HepG2 (cell line): ENCODE results near the gene RHBDD3. TPM values are rescaled to one million over a fixed set of nuclear protein-coding genes. Genes with fewer than 3 reads are reported as not detected.

Source experiments
- ATAC-seq: fragments of 200-7000 bp; cut with Tn5 transposase; 3 replicates; pipeline ENCODE4 v1.9.1; 2020; ENCODE audit warnings: mild to moderate bottlenecking, moderate library complexity
- BruUV-seq: library from RNA; stranded (reverse); fragments of 400-500 nt; replicated peaks from 2 replicates; lab custom pipeline; 2021; lab: Mats Ljungman, UMichigan
- CTCF ChIA-PET: fragments of 300-600 bp; formaldehyde crosslinking; extraction: SDS; loops from one replicate; lab custom pipeline; 2021; ENCODE audit warnings: low total read pairs, inconsistent platforms, low intra/inter-chr PET ratio; lab: Yijun Ruan, JAX
- POLR2A ChIA-PET: fragments of 350-600 bp; sonication (Branson Sonifier 250); formaldehyde crosslinking; loops from one replicate; lab custom pipeline; 2020; ENCODE audit warnings: antibody characterized with exemption, inconsistent platforms; lab: Yijun Ruan, JAX
- DNase-seq: peaks from one replicate; pipeline ENCODE4 v3.0.0-alpha.2; 2015; ENCODE audit warnings: low spot score
- FAIRE-seq: peaks from 3 replicates; lab custom pipeline; 2011; peaks lifted over from hg19 to GRCh38; lab: Jason Lieb, UNC
- H2AFZ ChIP-seq: one replicate; pipeline ENCODE4 v1.6.1; 2011; ENCODE audit warnings: low read length, inconsistent platforms
- H3K27ac ChIP-seq: fragments of 300-600 bp; 3 replicates; pipeline ENCODE4 v1.8.0; 2011; ENCODE audit warnings: mixed run types, mild to moderate bottlenecking, mixed read lengths, low read length, inconsistent platforms; ENCODE audit not compliant: insufficient read depth; ENCODE audit errors: extremely low read length
- H3K27me3 ChIP-seq, 2 experiments: fragments of 200-600 bp in 1 of 2; 2 replicates in 1 of 2; 3 replicates in 1 of 2; pipeline versions ENCODE4 v1.6.0 to v1.8.0; 2011; ENCODE audit warnings: low read length in 2 of 2, mild to moderate bottlenecking in 2 of 2, moderate library complexity in 2 of 2, inconsistent platforms in 1 of 2; ENCODE audit not compliant: insufficient read depth in 2 of 2, control insufficient read depth in 1 of 2
- H3K36me3 ChIP-seq, 2 experiments: fragments of 200-600 bp in 1 of 2; replicated peaks in 1 of 2; 2 replicates in 1 of 2; 3 replicates in 1 of 2; pipeline versions ENCODE4 v1.5.1 to v1.8.0; 2011; ENCODE audit warnings: low read length in 2 of 2, inconsistent platforms in 1 of 2; ENCODE audit not compliant: insufficient read depth in 2 of 2, control insufficient read depth in 1 of 2
- H3K4me1 ChIP-seq: 2 replicates; pipeline ENCODE4 v1.5.1; 2012; ENCODE audit warnings: low read length, inconsistent platforms; ENCODE audit not compliant: insufficient read depth
- H3K4me2 ChIP-seq: 2 replicates; pipeline ENCODE4 v1.6.0; 2011; ENCODE audit warnings: low read depth, low read length, inconsistent platforms
- H3K4me3 ChIP-seq, 3 experiments: fragments of 200-600 bp in 1 of 3; sonication (generic), shearing (Covaris generic) in 1 of 3; replicated peaks in 1 of 3; 2 replicates each; pipeline ENCODE4 v1.5.1; 2011 to 2016; ENCODE audit warnings: low read length in 3 of 3, inconsistent platforms in 2 of 3, low read depth in 2 of 3, mild to moderate bottlenecking in 2 of 3, control low read depth in 1 of 3, mixed read lengths in 1 of 3; ENCODE audit not compliant: insufficient read depth in 1 of 3
- H3K79me2 ChIP-seq: one replicate; pipeline ENCODE4 v1.6.1; 2011; ENCODE audit warnings: low read length, inconsistent platforms; ENCODE audit not compliant: insufficient read depth
- H3K9ac ChIP-seq: 2 replicates; pipeline ENCODE4 v1.6.0; 2011; ENCODE audit warnings: mild to moderate bottlenecking, low read depth, low read length, inconsistent platforms; ENCODE audit not compliant: insufficient read depth
- H3K9me3 ChIP-seq: 2 replicates; pipeline ENCODE4 v1.5.1; 2012; ENCODE audit warnings: mild to moderate bottlenecking, low read length
- H4K20me1 ChIP-seq: 2 replicates; pipeline ENCODE4 v1.6.0; 2011; ENCODE audit warnings: inconsistent platforms, mild to moderate bottlenecking, low read length, moderate library complexity; ENCODE audit not compliant: insufficient read depth
- KDM4B ChIP-seq: sonication (generic); formaldehyde crosslinking; IDR thresholded peaks from 2 replicates; pipeline ENCODE4 v1.4.0; 2020; ENCODE audit warnings: missing genetic modification reagents
- MATR3 ChIP-seq: sonication (generic); formaldehyde crosslinking; IDR thresholded peaks from 2 replicates; pipeline ENCODE4 v1.4.0; 2020; ENCODE audit warnings: missing genetic modification reagents
- MIER3 ChIP-seq: IDR thresholded peaks from 2 replicates; pipeline ENCODE4 v1.6.1; 2016; ENCODE audit warnings: missing compliant biosample characterization, borderline replicate concordance
- PHF5A ChIP-seq: IDR thresholded peaks from one replicate; pipeline ENCODE4 v1.6.1; 2018; ENCODE audit warnings: low read depth, missing genetic modification reagents; ENCODE audit not compliant: unreplicated experiment
- SP4 ChIP-seq: sonication (generic); formaldehyde crosslinking; IDR thresholded peaks from 2 replicates; pipeline ENCODE4 v1.8.1; 2023; ENCODE audit warnings: mild to moderate bottlenecking, missing genetic modification reagents
- ZBTB4 ChIP-seq: sonication (generic); formaldehyde crosslinking; IDR thresholded peaks from 2 replicates; pipeline ENCODE4 v1.4.0; 2020; ENCODE audit warnings: missing genetic modification reagents, mild to moderate bottlenecking, borderline replicate concordance
- ZC3H4 ChIP-seq: sonication (generic); formaldehyde crosslinking; IDR thresholded peaks from 2 replicates; pipeline ENCODE4 v1.4.0; 2020; ENCODE audit warnings: missing genetic modification reagents, borderline replicate concordance
- ZMAT3 ChIP-seq: sonication (generic); formaldehyde crosslinking; conservative IDR thresholded peaks from 2 replicates; pipeline ENCODE4 v1.7.0; 2021; ENCODE audit warnings: missing genetic modification reagents
- ZNF207 ChIP-seq: fragments of 450-650 bp; IDR thresholded peaks from 2 replicates; pipeline ENCODE4 v1.6.1; 2016; ENCODE audit warnings: antibody characterized with exemption, borderline replicate concordance
- ZNF282 ChIP-seq: fragments of 450-650 bp; IDR thresholded peaks from 2 replicates; pipeline ENCODE4 v1.6.1; 2018; ENCODE audit not compliant: partially characterized antibody
- WGBS: methylation state at CpG from one replicate; pipeline ENCODE4 v1.1.6; 2017; ENCODE audit warnings: low lambda C conversion rate; 5-methylcytosine and 5-hydroxymethylcytosine counted together
- in situ Hi-C: cut with HindIII; loops from 2 replicates; pipeline ENCODE4 v1.10.0; 2017; ENCODE audit warnings: low pct_unique_long_range_greater_than_20kb; ENCODE audit not compliant: extremely low pct_ligation_motif_present
- intact Hi-C: fragments of 100-400 bp; cut with micrococcal nuclease; formaldehyde crosslinking; loops from one replicate; pipeline ENCODE4 v1.10.0; 2022; ENCODE audit not compliant: unreplicated experiment
- polyA plus RNA-seq, 8 experiments: library from polyadenylated mRNA; depleted of rRNA in 3 of 8; stranded (reverse) in 7 of 8; unstranded in 1 of 8; fragments of >200 nt; fragmentation: Illumina TruSeq in 4 of 8; extraction: Trizol in 4 of 8; gene quantifications; 2 replicates each; pipeline versions ENCODE4 v1.2.1 to v1.2.3, GENCODE V29; 2011 to 2016; ENCODE audit warnings: low read depth in 4 of 8, missing spikeins in 1 of 8, mixed read lengths in 1 of 8; ENCODE audit not compliant: insufficient read depth in 1 of 8
- total RNA-seq, 5 experiments: library from RNA; depleted of rRNA; stranded (reverse); fragments of >200 nt; fragmentation: Illumina TruSeq; extraction: Trizol; gene quantifications; 2 replicates each; pipeline ENCODE4 v1.2.3, GENCODE V29; 2016; ENCODE audit warnings: low read depth in 1 of 5
- TF ChIP-seq, protein P1 (sequence below): IDR thresholded peaks from 2 replicates; pipeline ENCODE4 v1.6.1; 2016; ENCODE audit warnings: missing genetic modification reagents, missing compliant biosample characterization
- TF ChIP-seq, protein P2 (sequence below): sonication (generic); formaldehyde crosslinking; IDR thresholded peaks from 2 replicates; pipeline ENCODE4 v1.4.0; 2020; ENCODE audit warnings: mild to moderate bottlenecking, missing genetic modification reagents

The RHBDD3 gene
- total and polyA plus RNA-seq, 2 of the 13 experiments (the other 11 are each of a cell fraction or from before 2014, with no cell fraction given): 12.1 to 26.7 TPM

- peak; percentile 54 for DNase-seq
- Histone ChIP-seq H3K79me2 (no peaks in the 10 kb centered on the region), H4K20me1 (no peaks in the 10 kb centered on the region), H3K4me1 (peaks cover 67% of the 10 kb centered on the region), H3K4me2 (peak within 1 kb of the TSS; percentile 98), H3K4me3 (peak within 1 kb of the TSS; percentile 74 to 88 (median 83)), H3K27me3 (no peaks in the 10 kb centered on the region), H3K9ac (peak within 1 kb of the TSS; percentile 62), H3K36me3 (no peaks in the 10 kb centered on the region), H3K27ac (peak within 1 kb of the TSS; percentile 46), H3K9me3 (no peaks in the 10 kb centered on the region), H2AFZ (peak within 1 kb of the TSS; percentile 87)
- intact Hi-C loops: loop anchor here (1.0 kb wide), 1 partner anchor 53 kb away; no protein-coding TSS in a partner anchor
- CTCF ChIA-PET: interaction anchor here (2.2 kb wide), 1 partner anchor 53 kb away, joined by 8 read pairs; no protein-coding TSS in a partner anchor
- POLR2A ChIA-PET: interaction anchor here (1.1 kb wide), 1 partner anchor 36 kb away, joined by 3 read pairs; no protein-coding TSS in a partner anchor
- ATAC-seq: peak; percentile 66
- in situ Hi-C loops: loop anchor here (5.0 kb wide), 1 partner anchor 51 kb away; no protein-coding TSS in a partner anchor
- peak; percentile 42 for FAIRE-seq
- WGBS: 0% methylated on average over 20 of the region's 40 CpGs
- BruUV-seq: no TSS peak
- TF ChIP-seq, protein P1, sequence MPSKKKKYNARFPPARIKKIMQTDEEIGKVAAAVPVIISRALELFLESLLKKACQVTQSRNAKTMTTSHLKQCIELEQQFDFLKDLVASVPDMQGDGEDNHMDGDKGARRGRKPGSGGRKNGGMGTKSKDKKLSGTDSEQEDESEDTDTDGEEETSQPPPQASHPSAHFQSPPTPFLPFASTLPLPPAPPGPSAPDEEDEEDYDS (CRISPR knock-in tag): no peak
- TF ChIP-seq PHF5A (no peak), MIER3 (CRISPR knock-in tag) (no peak), ZBTB4 (CRISPR knock-in tag) (no peak), ZMAT3 (CRISPR knock-in tag) (no peak; the same call in 1 of the 2 replicates), MATR3 (CRISPR knock-in tag) (no peak), ZC3H4 (CRISPR knock-in tag) (no peak), KDM4B (CRISPR knock-in tag) (no peak), SP4 (CRISPR knock-in tag) (no peak), ZNF207 (no peak), ZNF282 (no peak)
- TF ChIP-seq, protein P2, sequence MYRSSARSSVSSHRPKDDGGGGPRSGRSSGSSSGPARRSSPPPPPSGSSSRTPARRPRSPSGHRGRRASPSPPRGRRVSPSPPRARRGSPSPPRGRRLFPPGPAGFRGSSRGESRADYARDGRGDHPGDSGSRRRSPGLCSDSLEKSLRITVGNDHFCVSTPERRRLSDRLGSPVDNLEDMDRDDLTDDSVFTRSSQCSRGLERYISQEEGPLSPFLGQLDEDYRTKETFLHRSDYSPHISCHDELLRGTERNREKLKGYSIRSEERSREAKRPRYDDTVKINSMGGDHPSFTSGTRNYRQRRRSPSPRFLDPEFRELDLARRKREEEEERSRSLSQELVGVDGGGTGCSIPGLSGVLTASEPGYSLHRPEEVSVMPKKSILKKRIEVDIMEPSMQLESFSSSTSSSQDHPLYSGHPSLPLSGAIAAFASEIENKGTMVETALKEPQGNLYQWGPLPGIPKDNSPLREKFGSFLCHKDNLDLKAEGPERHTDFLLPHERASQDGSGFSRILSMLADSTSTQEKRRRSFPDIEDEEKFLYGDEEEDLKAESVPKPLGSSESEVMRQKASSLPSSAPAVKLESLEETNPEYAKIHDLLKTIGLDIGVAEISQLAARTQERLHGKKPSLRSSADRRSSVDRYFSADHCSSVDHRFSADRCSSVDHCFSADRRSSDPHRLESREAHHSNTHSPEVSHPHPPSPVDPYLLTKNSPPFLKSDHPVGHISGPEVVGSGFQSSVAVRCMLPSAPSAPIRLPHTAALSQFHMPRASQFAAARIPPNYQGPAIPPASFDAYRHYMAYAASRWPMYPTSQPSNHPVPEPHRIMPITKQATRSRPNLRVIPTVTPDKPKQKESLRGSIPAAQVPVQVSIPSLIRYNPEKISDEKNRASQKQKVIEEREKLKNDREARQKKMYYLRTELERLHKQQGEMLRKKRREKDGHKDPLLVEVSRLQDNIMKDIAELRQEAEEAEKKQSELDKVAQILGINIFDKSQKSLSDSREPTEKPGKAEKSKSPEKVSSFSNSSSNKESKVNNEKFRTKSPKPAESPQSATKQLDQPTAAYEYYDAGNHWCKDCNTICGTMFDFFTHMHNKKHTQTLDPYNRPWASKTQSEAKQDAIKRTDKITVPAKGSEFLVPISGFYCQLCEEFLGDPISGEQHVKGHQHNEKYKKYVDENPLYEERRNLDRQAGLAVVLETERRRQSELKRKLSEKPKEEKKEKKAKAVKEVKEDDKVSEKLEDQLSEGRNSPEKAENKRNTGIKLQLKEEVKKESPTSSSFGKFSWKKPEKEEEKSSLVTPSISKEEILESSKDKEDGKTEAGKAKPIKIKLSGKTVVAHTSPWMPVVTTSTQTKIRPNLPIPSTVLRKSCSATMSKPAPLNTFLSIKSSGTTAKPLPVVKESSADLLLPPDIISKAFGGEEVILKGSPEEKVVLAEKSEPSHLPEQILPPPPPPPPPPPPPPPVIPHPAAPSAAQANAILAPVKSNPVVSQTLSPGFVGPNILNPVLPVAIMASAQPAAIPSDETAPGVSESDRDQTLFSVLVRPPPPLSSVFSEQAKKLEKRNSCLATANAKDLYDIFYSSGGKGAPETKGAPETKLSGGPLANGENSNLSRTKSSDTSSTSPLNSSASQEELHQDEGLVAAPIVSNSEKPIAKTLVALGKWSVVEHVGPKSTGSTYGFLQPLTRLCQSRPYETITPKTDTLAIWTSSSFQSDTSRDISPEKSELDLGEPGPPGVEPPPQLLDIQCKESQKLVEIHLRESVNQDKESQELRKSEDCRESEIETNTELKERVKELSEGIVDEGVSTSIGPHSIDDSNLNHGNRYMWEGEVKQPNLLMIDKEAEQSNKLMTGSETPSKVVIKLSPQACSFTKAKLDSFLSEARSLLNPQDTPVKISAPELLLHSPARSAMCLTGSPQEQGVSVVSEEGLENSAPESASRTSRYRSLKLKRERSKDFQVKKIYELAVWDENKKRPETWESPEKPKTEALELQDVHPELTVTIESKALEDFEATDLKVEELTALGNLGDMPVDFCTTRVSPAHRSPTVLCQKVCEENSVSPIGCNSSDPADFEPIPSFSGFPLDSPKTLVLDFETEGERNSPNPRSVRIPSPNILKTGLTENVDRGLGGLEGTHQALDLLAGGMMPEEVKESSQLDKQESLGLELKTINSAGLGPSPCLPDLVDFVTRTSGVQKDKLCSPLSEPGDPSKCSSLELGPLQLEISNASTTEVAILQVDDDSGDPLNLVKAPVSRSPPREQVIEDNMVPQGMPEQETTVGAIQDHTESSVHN: no peak
Observed at GRCh38 chr22:29306175-29306834, 38.5 kb upstream of the RHBDD3 start, which contains the start of gene GAS2L1. Gene GAS2L1, plus strand, starts transcription at chr22:29306650. Its CDS starts 1,456 bp downstream, at chr22:29308106.
